ENCODE results near the gene PRCC. TPM values are rescaled to one million over a fixed set of nuclear protein-coding genes. Genes with fewer than 3 reads are reported as not detected.

Gene PRCC
- polyA plus RNA-seq, 3 donors: 26.7 to 37.1 (median 29.6) TPM

- peak overlapping the region; percentile 90 to 94 (median 92) for H3K27ac Mint-ChIP-seq
- peak overlapping the region; percentile 88 for H2AFZ ChIP-seq (ENCODE audit: insufficient read depth, low read depth, low read length, poor library complexity, severe bottlenecking)
- peak overlapping the region; percentile 82 to 88 for H3K27ac ChIP-seq (ENCODE audit: low read depth in 1 of 2, low read length in 2 of 2)
- H3K36me3 ChIP-seq (replicated peaks in 1 of 2; ENCODE audit: control insufficient read depth in 1 of 2, insufficient read depth in 2 of 2, low read length in 2 of 2): no peaks in the 10 kb centered on the region
- H3K27me3 Mint-ChIP-seq (ENCODE audit: low read depth in 3 of 3): peaks cover 0 to 2% (median 0%) of the 10 kb centered on the region in 3 donors
- peaks cover 51 to 63% of the 10 kb centered on the region in 2 donors for H3K4me1 ChIP-seq (ENCODE audit: control insufficient read depth in 1 of 2, insufficient read depth in 2 of 2, low read length in 2 of 2)
- H3K4me3 ChIP-seq (replicated peaks in 1 of 3; ENCODE audit: low read depth in 2 of 3, low read length in 3 of 3): peak overlapping the region; percentile 84 to 96 (median 84)
- H3K36me3 Mint-ChIP-seq: no peaks in the 10 kb centered on the region
- under 1% methylated on average over 62 of the region's 68 CpGs for WGBS (ENCODE audit: insufficient coverage)
- H3K4me2 ChIP-seq (replicated peaks; ENCODE audit: extremely low read depth, low read length, poor library complexity, severe bottlenecking): peak overlapping the region; percentile 91
- intact Hi-C loops (cut with micrococcal nuclease): loop anchor here (1.0 to 2.0 kb wide), 2 partner anchors 12 to 15 kb away; partner anchors contain the start of gene PRCC (in 2 of the 2)
- H3K9me3 Mint-ChIP-seq: peaks cover 0 to 3% (median 0%) of the 10 kb centered on the region in 7 donors
- peaks cover 65% of the 10 kb centered on the region for H3K4me1 Mint-ChIP-seq
- H3K4me3 Mint-ChIP-seq: peak overlapping the region; percentile 89 to 95
- H3K9ac ChIP-seq (ENCODE audit: insufficient read depth, low read length, poor library complexity, severe bottlenecking): peak overlapping the region; percentile 80
- no peaks in the 10 kb centered on the region for H3K27me3 ChIP-seq (ENCODE audit: control insufficient read depth in 2 of 2, insufficient read depth in 2 of 2, low read length in 2 of 2)
- no peaks in the 10 kb centered on the region for H3K9me3 ChIP-seq (replicated peaks in 1 of 2; ENCODE audit: control insufficient read depth in 1 of 2, insufficient read depth in 1 of 2, low read length in 2 of 2)
- TF ChIP-seq CTCF (IDR thresholded peaks at IDR 0.05): no peak
- peaks cover 84% of the 10 kb centered on the region for H3K79me2 ChIP-seq (ENCODE audit: insufficient read depth, low read length)
- peaks cover 22% of the 10 kb centered on the region for H4K20me1 ChIP-seq (ENCODE audit: insufficient read depth, low read length)
- DNase-seq: peak; percentile 90 to 94 (median 94)
Observed at GRCh38 chr1:156751757-156752481, 15.4 kb upstream of the PRCC start.

- Mint-ChIP-seq H3K4me3 (peak overlapping the region in 1 of 2 donors; percentile 72), H3K36me3 (no peaks in the 10 kb centered on the region), H3K9me3 (peaks cover 0 to 3% (median 0%) of the 10 kb centered on the region in 7 donors), H3K27ac (no peak overlapping the region), H3K27me3 (ENCODE audit: low read depth in 3 of 3) (no peaks in the 10 kb centered on the region), H3K4me1 (peaks cover 58% of the 10 kb centered on the region)
- Histone ChIP-seq H3K27ac (ENCODE audit: low read depth in 1 of 2, low read length in 2 of 2) (peak overlapping the region in 1 of 2 donors; percentile 88), H3K9ac (ENCODE audit: insufficient read depth, low read length, poor library complexity, severe bottlenecking) (no peak overlapping the region), H2AFZ (ENCODE audit: insufficient read depth, low read depth, low read length, poor library complexity, severe bottlenecking) (no peak overlapping the region), H3K79me2 (ENCODE audit: insufficient read depth, low read length) (peaks cover 73% of the 10 kb centered on the region), H3K4me2 (replicated peaks; ENCODE audit: extremely low read depth, low read length, poor library complexity, severe bottlenecking) (peak overlapping the region; percentile 91), H4K20me1 (ENCODE audit: insufficient read depth, low read length) (peaks cover 14% of the 10 kb centered on the region), H3K9me3 (replicated peaks in 1 of 2; ENCODE audit: control insufficient read depth in 1 of 2, insufficient read depth in 1 of 2, low read length in 2 of 2) (no peaks in the 10 kb centered on the region), H3K27me3 (ENCODE audit: control insufficient read depth in 2 of 2, insufficient read depth in 2 of 2, low read length in 2 of 2) (no peaks in the 10 kb centered on the region), H3K4me3 (replicated peaks in 1 of 3; ENCODE audit: low read depth in 2 of 3, low read length in 3 of 3) (peak overlapping the region in 1 of 3 experiments; percentile 84), H3K4me1 (ENCODE audit: control insufficient read depth in 1 of 2, insufficient read depth in 2 of 2, low read length in 2 of 2) (peaks cover 41 to 54% of the 10 kb centered on the region in 2 donors), H3K36me3 (replicated peaks in 1 of 2; ENCODE audit: control insufficient read depth in 1 of 2, insufficient read depth in 2 of 2, low read length in 2 of 2) (no peaks in the 10 kb centered on the region)
- no CpG with 5 or more reads among the region's 1 CpG for WGBS (ENCODE audit: insufficient coverage)
- TF ChIP-seq CTCF (IDR thresholded peaks at IDR 0.05): no peak
- intact Hi-C loops (cut with micrococcal nuclease): no loop called here
- no peak for DNase-seq
Observed at GRCh38 chr1:156752843-156753482, 14.4 kb upstream of the PRCC start.
